GM12878 (cell line): ENCODE measurements around the gene CCDC172. TPM values are rescaled to one million over a fixed set of nuclear protein-coding genes. Genes with fewer than 3 reads are reported as not detected.

Experiments used
- ATAC-seq: fragments of 200-7000 bp; cut with Tn5 transposase; 3 replicates; pipeline ENCODE4 v1.9.1; 2020; ENCODE audit warnings: mild to moderate bottlenecking, moderate library complexity
- BruUV-seq: library from RNA; stranded (reverse); fragments of 400-500 nt; replicated peaks from 2 replicates; lab custom pipeline; 2021; lab: Mats Ljungman, UMichigan
- CTCF ChIA-PET: fragments of 300-600 bp; sonication (Branson Sonifier 250); formaldehyde crosslinking; extraction: SDS; loops from one replicate; lab custom pipeline; 2021; ENCODE audit warnings: inconsistent platforms; lab: Yijun Ruan, JAX
- POLR2A ChIA-PET: fragments of 350-600 bp; formaldehyde crosslinking; extraction: SDS; loops from one replicate; lab custom pipeline; 2021; ENCODE audit warnings: inconsistent platforms; lab: Charles Lee
- RAD21 ChIA-PET: fragments of 300-600 bp; sonication (Branson Sonifier 250); formaldehyde crosslinking; loops from one replicate; lab custom pipeline; 2023; ENCODE audit warnings: antibody characterized with exemption; ENCODE audit not compliant: unreplicated experiment; lab: Charles Lee
- SMC1A ChIA-PET: fragments of 300-600 bp; sonication (Branson Sonifier 250); formaldehyde crosslinking; loops from one replicate; lab custom pipeline; 2023; ENCODE audit not compliant: unreplicated experiment, uncharacterized antibody; lab: Charles Lee
- DNase-seq: peaks from one replicate; pipeline ENCODE4 v3.0.0-alpha.2; 2011; ENCODE audit warnings: low read depth, low spot score
- FAIRE-seq: peaks from 3 replicates; lab custom pipeline; 2011; peaks lifted over from hg19 to GRCh38; lab: Jason Lieb, UNC
- H2AFZ ChIP-seq: 2 replicates; pipeline ENCODE4 v1.6.0; 2011; ENCODE audit warnings: low read depth, low read length, control low read depth; ENCODE audit not compliant: control insufficient read depth
- H3K27ac ChIP-seq: 2 replicates; pipeline ENCODE4 v1.5.1; 2011; ENCODE audit warnings: control low read depth; ENCODE audit not compliant: control insufficient read depth, insufficient read depth
- H3K27me3 ChIP-seq, 2 experiments: replicated peaks in 1 of 2; 2 replicates each; pipeline versions ENCODE4 v1.6.0 to v1.6.1; 2011; ENCODE audit warnings: low read length in 1 of 2; ENCODE audit not compliant: control insufficient read depth in 2 of 2, insufficient read depth in 2 of 2
- H3K36me3 ChIP-seq, 2 experiments: 2 replicates each; pipeline ENCODE4 v1.5.1; 2011; ENCODE audit warnings: low read length in 1 of 2; ENCODE audit not compliant: control insufficient read depth in 2 of 2, insufficient read depth in 2 of 2
- H3K4me1 ChIP-seq: 2 replicates; pipeline ENCODE4 v1.6.1; 2011; ENCODE audit warnings: mild to moderate bottlenecking, low read length, moderate library complexity, mixed read lengths; ENCODE audit not compliant: control insufficient read depth, insufficient read depth
- H3K4me2 ChIP-seq: 2 replicates; pipeline ENCODE4 v1.6.0; 2011; ENCODE audit warnings: control low read depth; ENCODE audit not compliant: control insufficient read depth, insufficient read depth
- H3K4me3 ChIP-seq: fragments of 200-600 bp; sonication (generic); 2 replicates; pipeline ENCODE4 v1.5.1; 2016
- H3K79me2 ChIP-seq: 2 replicates; pipeline ENCODE4 v1.6.0; 2011; ENCODE audit warnings: low read length; ENCODE audit not compliant: control insufficient read depth, insufficient read depth
- H3K9ac ChIP-seq: 2 replicates; pipeline ENCODE4 v1.8.0; 2011; ENCODE audit warnings: low read length, control low read depth, mixed read lengths; ENCODE audit not compliant: control insufficient read depth, insufficient read depth
- H3K9me3 ChIP-seq: replicated peaks from 3 replicates; pipeline ENCODE4 v1.5.1; 2011; ENCODE audit warnings: mild to moderate bottlenecking, low read length; ENCODE audit not compliant: control insufficient read depth, insufficient read depth
- H4K20me1 ChIP-seq: 2 replicates; pipeline ENCODE4 v1.6.0; 2011; ENCODE audit not compliant: control insufficient read depth, insufficient read depth
- BMI1 ChIP-seq: fragments of 450-650 bp; IDR thresholded peaks from 2 replicates; pipeline ENCODE4 v1.6.1; 2016; ENCODE audit warnings: mild to moderate bottlenecking, moderate library complexity, borderline replicate concordance
- BRCA1 ChIP-seq: IDR thresholded peaks from 2 replicates; pipeline ENCODE4 v1.6.1; 2011; ENCODE audit warnings: low read depth, low read length, improper control_type of control experiment
- CREB1 ChIP-seq: IDR thresholded peaks from 2 replicates; pipeline ENCODE4 v1.6.1; 2012; ENCODE audit warnings: low read depth, mild to moderate bottlenecking, inconsistent platforms
- ETV6 ChIP-seq, 2 experiments: fragments of 450-650 bp in 1 of 2; IDR thresholded peaks in 1 of 2; conservative IDR thresholded peaks in 1 of 2; 2 replicates each; pipeline ENCODE4 v1.6.1; 2014; ENCODE audit warnings: antibody characterized with exemption in 1 of 2, borderline replicate concordance in 1 of 2, low read depth in 1 of 2, mild to moderate bottlenecking in 1 of 2, moderate library complexity in 1 of 2
- HCFC1 ChIP-seq: fragments of 150-350 bp; IDR thresholded peaks from 2 replicates; pipeline ENCODE4 v1.6.1; 2014; ENCODE audit warnings: low read length
- HDGF ChIP-seq: fragments of 450-650 bp; IDR thresholded peaks from 2 replicates; pipeline ENCODE4 v1.6.1; 2016; ENCODE audit warnings: antibody characterized with exemption
- MEF2B ChIP-seq: fragments of 450-650 bp; IDR thresholded peaks from 2 replicates; pipeline ENCODE4 v1.6.1; 2018; ENCODE audit warnings: mild to moderate bottlenecking, moderate library complexity; ENCODE audit not compliant: partially characterized antibody, poor library complexity, severe bottlenecking
- NBN ChIP-seq: fragments of 450-650 bp; IDR thresholded peaks from 2 replicates; pipeline ENCODE4 v1.6.1; 2016
- NFIC ChIP-seq: IDR thresholded peaks from 2 replicates; pipeline ENCODE4 v1.6.1; 2012; ENCODE audit warnings: low read depth, mild to moderate bottlenecking, inconsistent platforms, low read length, moderate library complexity
- NFYA ChIP-seq: IDR thresholded peaks from 2 replicates; pipeline ENCODE4 v1.6.1; 2011; ENCODE audit warnings: low read depth, mild to moderate bottlenecking, low read length, improper control_type of control experiment, borderline replicate concordance
- RAD21 ChIP-seq: IDR thresholded peaks from 2 replicates; pipeline ENCODE4 v1.6.1; 2011; ENCODE audit warnings: mild to moderate bottlenecking, low read depth, low read length, moderate library complexity; ENCODE audit not compliant: insufficient read depth
- RBBP5 ChIP-seq: fragments of 200-600 bp; sonication (generic); conservative IDR thresholded peaks from 2 replicates; pipeline ENCODE4 v1.6.1; 2016
- SREBF1 ChIP-seq: IDR thresholded peaks from 2 replicates; pipeline ENCODE4 v1.6.1; 2012; ENCODE audit warnings: mild to moderate bottlenecking, low read length
- WGBS: methylation state at CpG from one replicate; pipeline ENCODE4 v1.1.6; 2016; ENCODE audit warnings: low lambda C conversion rate; ENCODE audit not compliant: insufficient replicate concordance, insufficient coverage; ENCODE audit errors: missing lambda C conversion rate; 5-methylcytosine and 5-hydroxymethylcytosine counted together
- in situ Hi-C: fragments of 300-500 bp; cut with MboI; formaldehyde crosslinking; loops from 9 replicates; pipeline ENCODE4 v1.14.3; 2018; ENCODE audit warnings: mixed read lengths
- intact Hi-C: fragments of 100-400 bp; cut with micrococcal nuclease; formaldehyde crosslinking; loops from one replicate; pipeline ENCODE4 v1.14.2; 2022; ENCODE audit not compliant: unreplicated experiment
- polyA plus RNA-seq, 11 experiments: library from polyadenylated mRNA; depleted of rRNA in 4 of 11; unstranded in 6 of 11; stranded (reverse) in 5 of 11; fragments of >200 nt; fragmentation: Nextera tagmentation in 4 of 11; fragmentation: Illumina TruSeq in 1 of 11; extraction: Ambion mirVana in 4 of 11; extraction: Trizol in 1 of 11; gene quantifications; 1 replicate in 1 of 11; 2 replicates in 10 of 11; pipeline versions ENCODE4 v1.2.1 to v1.2.3, GENCODE V29; 2011 to 2016; ENCODE audit warnings: inconsistent platforms in 2 of 11, missing spikeins in 2 of 11, low read depth in 1 of 11
- total RNA-seq, 4 experiments: library from RNA; depleted of rRNA in 3 of 4; stranded (reverse); fragments of >200 nt in 3 of 4; fragmentation: Illumina TruSeq in 1 of 4; extraction: Trizol in 1 of 4; gene quantifications; 2 replicates each; pipeline versions ENCODE4 v1.2.1 to v1.2.3, GENCODE V29; 2013 to 2021
- TF ChIP-seq, protein P1 (sequence below): fragments of 150-350 bp; IDR thresholded peaks from 2 replicates; pipeline ENCODE4 v1.6.1; 2016; ENCODE audit warnings: low read depth, low read length
- TF ChIP-seq, protein P2 (sequence below): fragments of 450-650 bp; IDR thresholded peaks from 2 replicates; pipeline ENCODE4 v1.6.1; 2017; ENCODE audit warnings: mild to moderate bottlenecking, moderate library complexity
- TF ChIP-seq, protein P3 (sequence below): fragments of 450-650 bp; IDR thresholded peaks from 2 replicates; pipeline ENCODE4 v1.6.1; 2016; ENCODE audit warnings: mild to moderate bottlenecking

CCDC172 gene
- total and polyA plus RNA-seq, 10 of the 15 experiments (the other 5 are each of a cell fraction or from before 2014, with no cell fraction given) = not detected

DNA sequence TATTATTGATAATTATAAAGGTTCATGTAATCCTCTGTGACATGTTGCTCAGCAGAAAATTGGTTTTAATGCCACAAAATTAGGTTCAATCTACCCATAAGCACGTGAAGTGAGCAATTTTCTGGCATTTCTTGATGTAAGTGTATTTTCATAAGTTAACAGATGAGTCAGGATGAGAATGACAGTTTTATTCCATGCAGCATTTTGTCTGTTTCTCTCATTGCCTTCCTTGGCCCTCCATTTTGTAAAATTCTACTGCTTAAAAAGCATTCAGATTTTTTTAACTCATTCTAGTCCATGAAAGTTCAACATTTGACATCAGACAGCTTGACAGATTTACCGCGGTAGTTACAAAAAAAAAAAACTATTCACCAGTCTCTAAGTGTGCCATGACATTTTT is 47.3 kb upstream of the CCDC172 start:
- Histone ChIP-seq H3K4me3 (no peak overlapping the region), H2AFZ (no peak overlapping the region), H3K27ac (no peak overlapping the region), H3K4me2 (no peak overlapping the region), H3K27me3 (peaks cover 2 to 6% of the 10 kb centered on the region in 2 experiments), H4K20me1 (no peaks in the 10 kb centered on the region), H3K79me2 (no peaks in the 10 kb centered on the region), H3K9ac (no peak overlapping the region), H3K9me3 (no peaks in the 10 kb centered on the region), H3K4me1 (no peaks in the 10 kb centered on the region), H3K36me3 (no peaks in the 10 kb centered on the region)
- in situ Hi-C loops (no loop called here), intact Hi-C loops (no loop called here)
- 31% methylated on average over 3 of the region's 3 CpGs for WGBS
- ATAC-seq (no peak), FAIRE-seq (no peak), DNase-seq (no peak)
- POLR2A ChIA-PET = no interaction called here
- BruUV-seq = no TSS peak
- SMC1A ChIA-PET = interaction anchor here (1.0 kb wide), 1 partner anchor 11 kb away, joined by 3 read pairs; no protein-coding TSS in a partner anchor
- CTCF ChIA-PET = no interaction called here
- RAD21 ChIA-PET = no interaction called here
- no peak for TF ChIP-seq ETV6 (conservative IDR thresholded peaks at IDR 0.05 in 1 of 2, IDR thresholded peaks at IDR 0.05 in 1 of 2; ENCODE audit: borderline replicate concordance in 1 of 2, low read depth in 1 of 2)
- no peak for TF ChIP-seq SREBF1
- TF ChIP-seq NFYA = no peak
- TF ChIP-seq, protein P1, sequence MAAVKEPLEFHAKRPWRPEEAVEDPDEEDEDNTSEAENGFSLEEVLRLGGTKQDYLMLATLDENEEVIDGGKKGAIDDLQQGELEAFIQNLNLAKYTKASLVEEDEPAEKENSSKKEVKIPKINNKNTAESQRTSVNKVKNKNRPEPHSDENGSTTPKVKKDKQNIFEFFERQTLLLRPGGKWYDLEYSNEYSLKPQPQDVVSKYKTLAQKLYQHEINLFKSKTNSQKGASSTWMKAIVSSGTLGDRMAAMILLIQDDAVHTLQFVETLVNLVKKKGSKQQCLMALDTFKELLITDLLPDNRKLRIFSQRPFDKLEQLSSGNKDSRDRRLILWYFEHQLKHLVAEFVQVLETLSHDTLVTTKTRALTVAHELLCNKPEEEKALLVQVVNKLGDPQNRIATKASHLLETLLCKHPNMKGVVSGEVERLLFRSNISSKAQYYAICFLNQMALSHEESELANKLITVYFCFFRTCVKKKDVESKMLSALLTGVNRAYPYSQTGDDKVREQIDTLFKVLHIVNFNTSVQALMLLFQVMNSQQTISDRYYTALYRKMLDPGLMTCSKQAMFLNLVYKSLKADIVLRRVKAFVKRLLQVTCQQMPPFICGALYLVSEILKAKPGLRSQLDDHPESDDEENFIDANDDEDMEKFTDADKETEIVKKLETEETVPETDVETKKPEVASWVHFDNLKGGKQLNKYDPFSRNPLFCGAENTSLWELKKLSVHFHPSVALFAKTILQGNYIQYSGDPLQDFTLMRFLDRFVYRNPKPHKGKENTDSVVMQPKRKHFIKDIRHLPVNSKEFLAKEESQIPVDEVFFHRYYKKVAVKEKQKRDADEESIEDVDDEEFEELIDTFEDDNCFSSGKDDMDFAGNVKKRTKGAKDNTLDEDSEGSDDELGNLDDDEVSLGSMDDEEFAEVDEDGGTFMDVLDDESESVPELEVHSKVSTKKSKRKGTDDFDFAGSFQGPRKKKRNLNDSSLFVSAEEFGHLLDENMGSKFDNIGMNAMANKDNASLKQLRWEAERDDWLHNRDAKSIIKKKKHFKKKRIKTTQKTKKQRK = no peak
- no peak for TF ChIP-seq MEF2B
- no peak for TF ChIP-seq CREB1
- TF ChIP-seq RBBP5 = no peak
- no peak for TF ChIP-seq BRCA1
- TF ChIP-seq, protein P2, sequence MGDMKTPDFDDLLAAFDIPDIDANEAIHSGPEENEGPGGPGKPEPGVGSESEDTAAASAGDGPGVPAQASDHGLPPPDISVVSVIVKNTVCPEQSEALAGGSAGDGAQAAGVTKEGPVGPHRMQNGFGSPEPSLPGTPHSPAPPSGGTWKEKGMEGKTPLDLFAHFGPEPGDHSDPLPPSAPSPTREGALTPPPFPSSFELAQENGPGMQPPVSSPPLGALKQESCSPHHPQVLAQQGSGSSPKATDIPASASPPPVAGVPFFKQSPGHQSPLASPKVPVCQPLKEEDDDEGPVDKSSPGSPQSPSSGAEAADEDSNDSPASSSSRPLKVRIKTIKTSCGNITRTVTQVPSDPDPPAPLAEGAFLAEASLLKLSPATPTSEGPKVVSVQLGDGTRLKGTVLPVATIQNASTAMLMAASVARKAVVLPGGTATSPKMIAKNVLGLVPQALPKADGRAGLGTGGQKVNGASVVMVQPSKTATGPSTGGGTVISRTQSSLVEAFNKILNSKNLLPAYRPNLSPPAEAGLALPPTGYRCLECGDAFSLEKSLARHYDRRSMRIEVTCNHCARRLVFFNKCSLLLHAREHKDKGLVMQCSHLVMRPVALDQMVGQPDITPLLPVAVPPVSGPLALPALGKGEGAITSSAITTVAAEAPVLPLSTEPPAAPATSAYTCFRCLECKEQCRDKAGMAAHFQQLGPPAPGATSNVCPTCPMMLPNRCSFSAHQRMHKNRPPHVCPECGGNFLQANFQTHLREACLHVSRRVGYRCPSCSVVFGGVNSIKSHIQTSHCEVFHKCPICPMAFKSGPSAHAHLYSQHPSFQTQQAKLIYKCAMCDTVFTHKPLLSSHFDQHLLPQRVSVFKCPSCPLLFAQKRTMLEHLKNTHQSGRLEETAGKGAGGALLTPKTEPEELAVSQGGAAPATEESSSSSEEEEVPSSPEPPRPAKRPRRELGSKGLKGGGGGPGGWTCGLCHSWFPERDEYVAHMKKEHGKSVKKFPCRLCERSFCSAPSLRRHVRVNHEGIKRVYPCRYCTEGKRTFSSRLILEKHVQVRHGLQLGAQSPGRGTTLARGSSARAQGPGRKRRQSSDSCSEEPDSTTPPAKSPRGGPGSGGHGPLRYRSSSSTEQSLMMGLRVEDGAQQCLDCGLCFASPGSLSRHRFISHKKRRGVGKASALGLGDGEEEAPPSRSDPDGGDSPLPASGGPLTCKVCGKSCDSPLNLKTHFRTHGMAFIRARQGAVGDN = no peak
- TF ChIP-seq HCFC1 = no peak
- TF ChIP-seq NFIC = no peak
- TF ChIP-seq HDGF = no peak
- no peak for TF ChIP-seq NBN
- no peak for TF ChIP-seq BMI1
- TF ChIP-seq RAD21 = no peak
- TF ChIP-seq, protein P3, sequence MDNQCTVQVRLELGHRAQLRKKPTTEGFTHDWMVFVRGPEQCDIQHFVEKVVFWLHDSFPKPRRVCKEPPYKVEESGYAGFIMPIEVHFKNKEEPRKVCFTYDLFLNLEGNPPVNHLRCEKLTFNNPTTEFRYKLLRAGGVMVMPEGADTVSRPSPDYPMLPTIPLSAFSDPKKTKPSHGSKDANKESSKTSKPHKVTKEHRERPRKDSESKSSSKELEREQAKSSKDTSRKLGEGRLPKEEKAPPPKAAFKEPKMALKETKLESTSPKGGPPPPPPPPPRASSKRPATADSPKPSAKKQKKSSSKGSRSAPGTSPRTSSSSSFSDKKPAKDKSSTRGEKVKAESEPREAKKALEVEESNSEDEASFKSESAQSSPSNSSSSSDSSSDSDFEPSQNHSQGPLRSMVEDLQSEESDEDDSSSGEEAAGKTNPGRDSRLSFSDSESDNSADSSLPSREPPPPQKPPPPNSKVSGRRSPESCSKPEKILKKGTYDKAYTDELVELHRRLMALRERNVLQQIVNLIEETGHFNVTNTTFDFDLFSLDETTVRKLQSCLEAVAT = no peak
